Lower lobe of right lung (tissue), 2 donors: ENCODE data around the gene TPSD1. TPM values are rescaled to one million over a fixed set of nuclear protein-coding genes. Genes with fewer than 3 reads are reported as not detected.
"Not testable (repeated sequence)": the region's sequence is repeated elsewhere in the genome, so short reads cannot be mapped to it uniquely, and the experiment has no call there.

Experiments used
- ATAC-seq, 2 donors: fragments of 200-7000 bp; cut with Tn5 transposase; one replicate each; pipeline ENCODE4 v1.9.1; 2020 to 2022; ENCODE audit warnings: mild to moderate bottlenecking in 2 of 2, moderate library complexity in 2 of 2
- DNase-seq: peaks from one replicate; pipeline ENCODE4 v3.0.0-alpha.2; 2020
- H3K27ac ChIP-seq: fragments of 200-600 bp; one replicate; pipeline ENCODE4 v1.8.0; 2022
- H3K27me3 ChIP-seq: fragments of 200-600 bp; one replicate; pipeline ENCODE4 v1.8.0; 2022; ENCODE audit warnings: low read depth
- H3K36me3 ChIP-seq: fragments of 200-600 bp; one replicate; pipeline ENCODE4 v1.8.0; 2022; ENCODE audit warnings: mild to moderate bottlenecking
- H3K4me1 ChIP-seq: fragments of 200-600 bp; one replicate; pipeline ENCODE4 v1.8.0; 2022
- H3K4me3 ChIP-seq: fragments of 200-600 bp; one replicate; pipeline ENCODE4 v1.8.0; 2022; ENCODE audit warnings: mild to moderate bottlenecking
- H3K9me3 ChIP-seq: fragments of 200-600 bp; one replicate; pipeline ENCODE4 v1.8.0; 2022
- CTCF ChIP-seq: fragments of 200-600 bp; IDR thresholded peaks from one replicate; pipeline ENCODE4 v1.8.0; 2022; ENCODE audit warnings: antibody characterized with exemption, mild to moderate bottlenecking
- intact Hi-C: fragments of 100-400 bp; cut with DNase I; formaldehyde crosslinking; loops from one replicate; pipeline ENCODE4 v1.11.0; 2022
- total RNA-seq: library from RNA; stranded (reverse); fragmentation: NEBNext Ultra II Directional; extraction: Animal tissue kit (Norgen Biotek cat#: 25700); gene quantifications from one replicate; pipeline ENCODE4 v1.2.1, GENCODE V29; 2021
- donor health status: DM: no; HTN: yes; CAD: no; lungs with severe emphysema.

TPSD1 gene
- total RNA-seq, 1 donor from 2014 or later: 9.6 TPM

- H3K4me1 ChIP-seq: no peaks in the 10 kb centered on the region
- ATAC-seq: no peak
- intact Hi-C loops: no loop called here
- peaks cover 75% of the 10 kb centered on the region for H3K27me3 ChIP-seq
- no peak overlapping the region for H3K4me3 ChIP-seq
- no peaks in the 10 kb centered on the region for H3K9me3 ChIP-seq
- TF ChIP-seq CTCF: no peak
- no peak for DNase-seq
- no peak overlapping the region for H3K27ac ChIP-seq
- no peaks in the 10 kb centered on the region for H3K36me3 ChIP-seq
Measured at GRCh38 chr16:1290063-1290501, 34.2 kb downstream of the TPSD1 start.

GRCh38 chr16:1290860-1291575, 35.1 kb downstream of the TPSD1 start:
- Histone ChIP-seq H3K27me3 (peaks cover 71% of the 10 kb centered on the region), H3K4me1 (no peaks in the 10 kb centered on the region), H3K9me3 (no peaks in the 10 kb centered on the region), H3K36me3 (no peaks in the 10 kb centered on the region), H3K4me3 (no peak overlapping the region), H3K27ac (no peak overlapping the region)
- DNase-seq (no peak), ATAC-seq (no peak)
- intact Hi-C loops: no loop called here
- no peak for TF ChIP-seq CTCF

- Histone ChIP-seq H3K27me3 (peaks cover 71% of the 10 kb centered on the region), H3K36me3 (no peaks in the 10 kb centered on the region), H3K9me3 (no peaks in the 10 kb centered on the region), H3K27ac (no peak overlapping the region), H3K4me3 (no peak overlapping the region), H3K4me1 (no peaks in the 10 kb centered on the region)
- ATAC-seq (no peak), DNase-seq (no peak)
- TF ChIP-seq CTCF: no peak
- intact Hi-C loops: no loop called here
Measured at GRCh38 chr16:1291576-1291974, 35.7 kb downstream of the TPSD1 start.

- ATAC-seq, H3K4me1 ChIP-seq, H3K27ac ChIP-seq, H3K9me3 ChIP-seq, H3K36me3 ChIP-seq, H3K4me3 ChIP-seq, DNase-seq, intact Hi-C loops: not testable (repeated sequence)
- peaks cover 68% of the 10 kb centered on the region for H3K27me3 ChIP-seq
Measured at GRCh38 chr16:1292208-1292607, 36.3 kb downstream of the TPSD1 start.

- peaks cover 62% of the 10 kb centered on the region for H3K27me3 ChIP-seq
- H3K4me1 ChIP-seq, H3K4me3 ChIP-seq, H3K36me3 ChIP-seq, H3K27ac ChIP-seq, DNase-seq, H3K9me3 ChIP-seq, ATAC-seq, intact Hi-C loops: not testable (repeated sequence)
Measured at GRCh38 chr16:1292808-1293207, 36.9 kb downstream of the TPSD1 start.

GRCh38 chr16:1293921-1294656, 38.2 kb downstream of the TPSD1 start:
- no peak overlapping the region for H3K27ac ChIP-seq
- H3K9me3 ChIP-seq: no peaks in the 10 kb centered on the region
- H3K4me3 ChIP-seq: no peak overlapping the region
- no peak for ATAC-seq
- TF ChIP-seq CTCF: no peak
- intact Hi-C loops: no loop called here
- peaks cover 58% of the 10 kb centered on the region for H3K27me3 ChIP-seq
- no peak for DNase-seq
- no peaks in the 10 kb centered on the region for H3K4me1 ChIP-seq
- H3K36me3 ChIP-seq: no peaks in the 10 kb centered on the region
